Neuronal stem cell (in vitro differentiated cells): ENCODE results near the gene MMD.

Experiments
- DNase-seq: peaks from one replicate; pipeline ENCODE4 v3.0.0-alpha.2; 2013; ENCODE audit warnings: low spot score
- H2AFZ ChIP-seq: one replicate; pipeline ENCODE4 v1.6.1; 2013; ENCODE audit warnings: mild to moderate bottlenecking, low read length, inconsistent platforms
- H2AK5ac ChIP-seq: 2 replicates; pipeline ENCODE4 v1.6.1; 2013; ENCODE audit warnings: low read depth, mild to moderate bottlenecking, inconsistent platforms, low read length, moderate library complexity, mixed read lengths
- H2BK120ac ChIP-seq: 2 replicates; pipeline ENCODE4 v1.6.1; 2013; ENCODE audit warnings: low read depth, mild to moderate bottlenecking, inconsistent platforms, low read length, moderate library complexity, mixed read lengths
- H2BK12ac ChIP-seq: one replicate; pipeline ENCODE4 v1.6.1; 2013; ENCODE audit warnings: low read length, inconsistent platforms
- H2BK15ac ChIP-seq: 2 replicates; pipeline ENCODE4 v1.6.1; 2013; ENCODE audit warnings: mild to moderate bottlenecking, low read length, inconsistent platforms, mixed read lengths
- H2BK5ac ChIP-seq: one replicate; pipeline ENCODE4 v1.6.1; 2013; ENCODE audit warnings: inconsistent platforms, mild to moderate bottlenecking, low read length, moderate library complexity
- H3K14ac ChIP-seq: one replicate; pipeline ENCODE4 v1.6.1; 2013; ENCODE audit warnings: low read length, inconsistent platforms
- H3K18ac ChIP-seq: 2 replicates; pipeline ENCODE4 v1.6.1; 2013; ENCODE audit warnings: low read length, inconsistent platforms
- H3K23ac ChIP-seq: 2 replicates; pipeline ENCODE4 v1.6.1; 2013; ENCODE audit warnings: low read depth, mild to moderate bottlenecking, mixed read lengths, low read length, inconsistent platforms; ENCODE audit not compliant: poor library complexity
- H3K27ac ChIP-seq: replicated peaks from 3 replicates; pipeline ENCODE4 v1.5.1; 2013; ENCODE audit warnings: low read length, inconsistent platforms
- H3K27me3 ChIP-seq, 3 experiments: 2 replicates each; pipeline ENCODE4 v1.6.1; 2013; ENCODE audit warnings: low read length in 3 of 3, mild to moderate bottlenecking in 2 of 3, inconsistent platforms in 1 of 3, low read depth in 1 of 3, mixed read lengths in 1 of 3, moderate library complexity in 1 of 3; ENCODE audit not compliant: control insufficient read depth in 3 of 3, insufficient read depth in 3 of 3
- H3K36me3 ChIP-seq, 2 donors: replicated peaks in 1 of 2; 2 replicates each; pipeline ENCODE4 v1.6.1; 2013; ENCODE audit warnings: low read length in 2 of 2; ENCODE audit not compliant: control insufficient read depth in 2 of 2, insufficient read depth in 2 of 2
- H3K4ac ChIP-seq: 2 replicates; pipeline ENCODE4 v1.6.1; 2013; ENCODE audit warnings: inconsistent platforms, mild to moderate bottlenecking, low read length, moderate library complexity
- H3K4me1 ChIP-seq, 2 donors: 1 replicate in 1 of 2; 2 replicates in 1 of 2; pipeline ENCODE4 v1.6.1; 2013; ENCODE audit warnings: low read length in 2 of 2, low read depth in 1 of 2; ENCODE audit not compliant: control insufficient read depth in 2 of 2, insufficient read depth in 1 of 2
- H3K4me2 ChIP-seq: one replicate; pipeline ENCODE4 v1.6.1; 2013; ENCODE audit warnings: mild to moderate bottlenecking, low read length, inconsistent platforms; ENCODE audit not compliant: insufficient read depth, poor library complexity, severe bottlenecking
- H3K4me3 ChIP-seq, 2 donors: 2 replicates each; pipeline ENCODE4 v1.5.1; 2013; ENCODE audit warnings: low read length in 2 of 2, mild to moderate bottlenecking in 2 of 2, inconsistent platforms in 1 of 2, moderate library complexity in 1 of 2
- H3K79me1 ChIP-seq: one replicate; pipeline ENCODE4 v1.6.1; 2013; ENCODE audit warnings: low read depth, mild to moderate bottlenecking, inconsistent platforms, low read length, moderate library complexity
- H3K9ac ChIP-seq: one replicate; pipeline ENCODE4 v1.6.1; 2013; ENCODE audit warnings: mild to moderate bottlenecking, low read depth, low read length, inconsistent platforms; ENCODE audit not compliant: poor library complexity
- H3K9me3 ChIP-seq, 2 donors: replicated peaks in 1 of 2; 2 replicates each; pipeline versions ENCODE3 to v1.6.1; 2013; ENCODE audit warnings: low read length in 2 of 2, mild to moderate bottlenecking in 2 of 2, inconsistent platforms in 1 of 2, low read depth in 1 of 2, mixed read lengths in 1 of 2, moderate library complexity in 1 of 2; ENCODE audit not compliant: control insufficient read depth in 2 of 2, insufficient read depth in 1 of 2
- H4K8ac ChIP-seq: one replicate; pipeline ENCODE4 v1.6.1; 2013; ENCODE audit warnings: low read depth, mild to moderate bottlenecking, inconsistent platforms, low read length, moderate library complexity
- H4K91ac ChIP-seq: one replicate; pipeline ENCODE4 v1.6.1; 2013; ENCODE audit warnings: low read length, low read depth, mild to moderate bottlenecking, inconsistent platforms; ENCODE audit not compliant: poor library complexity
- WGBS, 2 donors: extraction: QIAGEN DNeasy Blood & Tissue Kit; methylation state at CpG; one replicate each; pipeline ENCODE4 v1.1.7; 2013; ENCODE audit warnings: missing lambda C conversion rate in 2 of 2, mixed read lengths in 1 of 2; ENCODE audit not compliant: insufficient read length in 2 of 2, insufficient replicate concordance in 1 of 2; ENCODE audit errors: extremely low coverage in 2 of 2; 5-methylcytosine and 5-hydroxymethylcytosine counted together

Gene MMD

GRCh38 chr17:55452139-55452790, 30.6 kb upstream of the MMD start:
- Histone ChIP-seq H3K27ac (no peak overlapping the region), H3K14ac (no peak overlapping the region), H3K9me3 (no peaks in the 10 kb centered on the region), H2BK120ac (no peak overlapping the region), H2AFZ (no peak overlapping the region), H3K4me3 (no peak overlapping the region), H3K79me1 (no peaks in the 10 kb centered on the region), H2BK12ac (no peak overlapping the region), H4K91ac (no peak overlapping the region), H4K8ac (no peak overlapping the region), H3K9ac (no peak overlapping the region), H2BK15ac (no peak overlapping the region), H3K4me2 (no peak overlapping the region), H3K36me3 (no peaks in the 10 kb centered on the region), H3K18ac (peak overlapping the region; percentile 8), H3K4ac (no peak overlapping the region), H2AK5ac (no peak overlapping the region), H3K23ac (no peak overlapping the region), H3K4me1 (peaks cover 0 to 2% of the 10 kb centered on the region in 2 donors), H3K27me3 (no peaks in the 10 kb centered on the region), H2BK5ac (no peak overlapping the region)
- no peak for DNase-seq
- no CpG with 5 or more reads among the region's 5 CpGs for WGBS, 2 donors

- no peak overlapping the region for H3K4me2 ChIP-seq
- no peak overlapping the region for H3K4me3 ChIP-seq
- H2AK5ac ChIP-seq: no peak overlapping the region
- no peaks in the 10 kb centered on the region for H3K27me3 ChIP-seq
- H2BK15ac ChIP-seq: no peak overlapping the region
- H3K4ac ChIP-seq: no peak overlapping the region
- DNase-seq: no peak
- no peak overlapping the region for H3K9ac ChIP-seq
- H2BK12ac ChIP-seq: no peak overlapping the region
- no peaks in the 10 kb centered on the region for H3K36me3 ChIP-seq
- no peak overlapping the region for H3K18ac ChIP-seq
- no peak overlapping the region for H4K8ac ChIP-seq
- H3K27ac ChIP-seq: no peak overlapping the region
- H4K91ac ChIP-seq: no peak overlapping the region
- H3K9me3 ChIP-seq: no peaks in the 10 kb centered on the region
- no peak overlapping the region for H3K14ac ChIP-seq
- WGBS, 2 donors: no CpG with 5 or more reads among the region's 2 CpGs
- no peak overlapping the region for H2AFZ ChIP-seq
- H3K4me1 ChIP-seq: peaks cover 0 to 2% of the 10 kb centered on the region in 2 donors
- no peaks in the 10 kb centered on the region for H3K79me1 ChIP-seq
- no peak overlapping the region for H3K23ac ChIP-seq
- no peak overlapping the region for H2BK5ac ChIP-seq
- no peak overlapping the region for H2BK120ac ChIP-seq
Measured at GRCh38 chr17:55451758-55452138, 30.1 kb upstream of the MMD start.

GRCh38 chr17:55451203-55451641, 29.6 kb upstream of the MMD start:
- Histone ChIP-seq H3K18ac (no peak overlapping the region), H2AK5ac (no peak overlapping the region), H2BK120ac (no peak overlapping the region), H3K23ac (no peak overlapping the region), H4K91ac (no peak overlapping the region), H3K4ac (no peak overlapping the region), H4K8ac (no peak overlapping the region), H3K14ac (no peak overlapping the region), H2BK12ac (no peak overlapping the region), H3K9me3 (no peaks in the 10 kb centered on the region), H3K4me3 (no peak overlapping the region), H3K4me1 (peaks cover 0 to 3% of the 10 kb centered on the region in 2 donors), H2AFZ (no peak overlapping the region), H3K4me2 (no peak overlapping the region), H2BK15ac (no peak overlapping the region), H2BK5ac (no peak overlapping the region), H3K27me3 (no peaks in the 10 kb centered on the region), H3K79me1 (no peaks in the 10 kb centered on the region), H3K36me3 (no peaks in the 10 kb centered on the region), H3K27ac (no peak overlapping the region), H3K9ac (no peak overlapping the region)
- DNase-seq: no peak
- WGBS, 2 donors: no CpG with 5 or more reads among the region's 1 CpG

- Histone ChIP-seq H2BK15ac (no peak overlapping the region), H3K23ac (no peak overlapping the region), H3K4me2 (no peak overlapping the region), H3K4me1 (peaks cover 0 to 3% of the 10 kb centered on the region in 2 donors), H2BK120ac (no peak overlapping the region), H3K4me3 (no peak overlapping the region), H3K9ac (no peak overlapping the region), H4K8ac (no peak overlapping the region), H3K79me1 (no peaks in the 10 kb centered on the region), H3K9me3 (no peaks in the 10 kb centered on the region), H2AFZ (no peak overlapping the region), H2BK5ac (no peak overlapping the region), H3K27ac (no peak overlapping the region), H2AK5ac (no peak overlapping the region), H3K18ac (no peak overlapping the region), H3K36me3 (no peaks in the 10 kb centered on the region), H3K27me3 (no peaks in the 10 kb centered on the region), H3K4ac (no peak overlapping the region), H2BK12ac (no peak overlapping the region), H4K91ac (no peak overlapping the region), H3K14ac (no peak overlapping the region)
- no peak for DNase-seq
- no CpG with 5 or more reads among the region's 7 CpGs for WGBS, 2 donors
Measured at GRCh38 chr17:55450232-55450825, 28.7 kb upstream of the MMD start.
